ENCODE measurements around the gene SHLD2.
"Not testable (repeated sequence)": the region's sequence is repeated elsewhere in the genome, so short reads cannot be mapped to it uniquely, and the experiment has no call there.

DNA sequence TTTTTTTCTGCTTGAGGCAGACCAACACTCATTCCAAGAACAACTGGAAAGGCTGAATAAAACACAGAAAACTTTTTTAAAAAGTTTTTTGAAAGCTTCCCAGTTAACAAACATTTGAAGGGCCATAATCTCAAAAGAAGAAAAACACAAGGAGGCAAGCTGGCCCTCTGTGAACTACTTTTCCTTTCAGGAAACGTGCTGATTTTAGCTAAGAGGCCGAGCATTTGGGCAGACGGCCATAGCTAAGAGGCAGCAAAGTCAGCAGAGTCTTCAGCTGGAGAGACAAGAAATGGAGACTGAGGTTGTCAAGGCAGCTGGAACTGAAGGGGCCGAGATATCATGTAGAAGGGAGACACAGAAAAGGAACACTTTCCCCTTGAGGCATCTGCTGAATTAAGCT, 111.9 kb downstream of the SHLD2 start:
- TF ChIP-seq, protein P1, sequence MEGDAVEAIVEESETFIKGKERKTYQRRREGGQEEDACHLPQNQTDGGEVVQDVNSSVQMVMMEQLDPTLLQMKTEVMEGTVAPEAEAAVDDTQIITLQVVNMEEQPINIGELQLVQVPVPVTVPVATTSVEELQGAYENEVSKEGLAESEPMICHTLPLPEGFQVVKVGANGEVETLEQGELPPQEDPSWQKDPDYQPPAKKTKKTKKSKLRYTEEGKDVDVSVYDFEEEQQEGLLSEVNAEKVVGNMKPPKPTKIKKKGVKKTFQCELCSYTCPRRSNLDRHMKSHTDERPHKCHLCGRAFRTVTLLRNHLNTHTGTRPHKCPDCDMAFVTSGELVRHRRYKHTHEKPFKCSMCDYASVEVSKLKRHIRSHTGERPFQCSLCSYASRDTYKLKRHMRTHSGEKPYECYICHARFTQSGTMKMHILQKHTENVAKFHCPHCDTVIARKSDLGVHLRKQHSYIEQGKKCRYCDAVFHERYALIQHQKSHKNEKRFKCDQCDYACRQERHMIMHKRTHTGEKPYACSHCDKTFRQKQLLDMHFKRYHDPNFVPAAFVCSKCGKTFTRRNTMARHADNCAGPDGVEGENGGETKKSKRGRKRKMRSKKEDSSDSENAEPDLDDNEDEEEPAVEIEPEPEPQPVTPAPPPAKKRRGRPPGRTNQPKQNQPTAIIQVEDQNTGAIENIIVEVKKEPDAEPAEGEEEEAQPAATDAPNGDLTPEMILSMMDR (IDR thresholded peaks at IDR 0.05 in 2 of 3, conservative IDR thresholded peaks at IDR 0.05 in 1 of 3; ENCODE audit: borderline replicate concordance in 1 of 3, insufficient read depth in 1 of 3, low read depth in 2 of 3, low read length in 2 of 3) = not testable (repeated sequence)
- TF ChIP-seq POLR2AphosphoS5 (IDR thresholded peaks at IDR 0.05; ENCODE audit: low read depth, low read length); TCF7L2 (IDR thresholded peaks at IDR 0.05; ENCODE audit: borderline replicate concordance, extremely low read depth, insufficient read depth, insufficient read length); EGR1 (IDR thresholded peaks at IDR 0.05; ENCODE audit: low read depth): not testable (repeated sequence)

Data from HCT116 (cell line).